GM21526 (cell line): ENCODE results near the gene STARD5.
A peak's percentile ranks its signal among the peaks of the same experiment; 100 is the strongest.

Experiments
- ATAC-seq: cut with Tn5 transposase; IDR thresholded peaks from one replicate; pipeline ENCODE4 v1.9.1; 2021; ENCODE audit warnings: moderate library complexity; ENCODE audit not compliant: unreplicated experiment, low FRiP score

STARD5 gene

GRCh38 chr15:81296186-81296585 is 27.8 kb downstream of the STARD5 start:
- no peak for ATAC-seq

- no peak for ATAC-seq
Observed at GRCh38 chr15:81295486-81296121, 28.3 kb downstream of the STARD5 start.

- ATAC-seq, result no peak
Observed at GRCh38 chr15:81294516-81294880, 29.4 kb downstream of the STARD5 start.

- peak; percentile 72 for ATAC-seq
Observed at GRCh38 chr15:81293728-81294515, 30.0 kb downstream of the STARD5 start.

- peak; percentile 33 for ATAC-seq
Observed at GRCh38 chr15:81292523-81293001, 31.4 kb downstream of the STARD5 start.

- ATAC-seq, result no peak
Observed at GRCh38 chr15:81291916-81292522, 31.9 kb downstream of the STARD5 start.

- no peak for ATAC-seq
Observed at GRCh38 chr15:81289910-81290309, 34.0 kb downstream of the STARD5 start.

- no peak for ATAC-seq
Observed at GRCh38 chr15:81288616-81289015, 35.3 kb downstream of the STARD5 start.

- ATAC-seq, result no peak
Observed at GRCh38 chr15:81288040-81288439, 35.9 kb downstream of the STARD5 start.

GRCh38 chr15:81286621-81287121 is 37.3 kb downstream of the STARD5 start:
- ATAC-seq, result no peak

- no peak for ATAC-seq
Observed at GRCh38 chr15:81285461-81285860, 38.5 kb downstream of the STARD5 start.

- no peak for ATAC-seq
Observed at GRCh38 chr15:81284256-81285031, 39.5 kb downstream of the STARD5 start.

GRCh38 chr15:81282911-81283310 is 41.0 kb downstream of the STARD5 start:
- ATAC-seq, result no peak

GRCh38 chr15:81282606-81282895 is 41.4 kb downstream of the STARD5 start:
- no peak for ATAC-seq

GRCh38 chr15:81281766-81282605 is 42.0 kb downstream of the STARD5 start:
- ATAC-seq, result no peak

- no peak for ATAC-seq
Observed at GRCh38 chr15:81281456-81281735, 42.5 kb downstream of the STARD5 start.

- ATAC-seq, result no peak
Observed at GRCh38 chr15:81280696-81281455, 43.1 kb downstream of the STARD5 start.

- no peak for ATAC-seq
Observed at GRCh38 chr15:81279621-81280485, 44.1 kb downstream of the STARD5 start.
